ENCODE results near the gene SNX4.

DNA sequence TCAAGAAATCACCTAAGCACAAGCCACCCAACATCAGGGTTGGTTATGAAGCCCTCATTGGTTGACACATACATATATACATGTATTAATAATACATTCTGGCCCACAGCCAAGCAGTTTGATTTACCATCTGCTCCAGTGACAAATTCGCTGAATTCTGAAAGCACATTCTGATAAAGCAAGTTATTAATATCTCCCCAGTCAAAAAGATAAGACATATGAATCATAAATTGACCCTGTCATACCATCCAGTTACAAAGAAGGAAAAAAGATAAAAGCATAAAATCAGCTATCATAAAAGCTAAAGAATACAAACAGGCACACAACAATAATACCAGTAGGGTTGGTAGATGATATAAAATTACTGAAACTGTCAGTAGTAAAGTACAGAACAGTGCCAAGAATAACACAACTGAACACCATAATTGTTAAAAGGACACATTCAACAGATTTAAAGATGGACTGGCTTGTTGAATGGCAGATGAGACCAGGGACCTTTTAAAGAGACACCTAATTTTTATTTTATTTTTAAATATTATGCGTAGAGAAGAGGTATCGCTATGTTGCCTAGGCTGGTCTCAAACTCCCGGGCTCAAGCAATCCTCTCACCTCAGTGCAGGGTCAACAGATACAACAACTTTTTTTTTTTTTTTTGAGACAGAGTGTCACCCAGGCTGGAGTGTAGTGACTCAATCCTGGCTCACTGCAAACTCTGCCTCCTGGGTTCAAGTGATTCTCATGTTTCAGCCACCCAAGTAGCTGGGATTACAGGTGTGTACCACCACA is 7.7 kb downstream of the SNX4 start:
- TF ChIP-seq, protein P1, sequence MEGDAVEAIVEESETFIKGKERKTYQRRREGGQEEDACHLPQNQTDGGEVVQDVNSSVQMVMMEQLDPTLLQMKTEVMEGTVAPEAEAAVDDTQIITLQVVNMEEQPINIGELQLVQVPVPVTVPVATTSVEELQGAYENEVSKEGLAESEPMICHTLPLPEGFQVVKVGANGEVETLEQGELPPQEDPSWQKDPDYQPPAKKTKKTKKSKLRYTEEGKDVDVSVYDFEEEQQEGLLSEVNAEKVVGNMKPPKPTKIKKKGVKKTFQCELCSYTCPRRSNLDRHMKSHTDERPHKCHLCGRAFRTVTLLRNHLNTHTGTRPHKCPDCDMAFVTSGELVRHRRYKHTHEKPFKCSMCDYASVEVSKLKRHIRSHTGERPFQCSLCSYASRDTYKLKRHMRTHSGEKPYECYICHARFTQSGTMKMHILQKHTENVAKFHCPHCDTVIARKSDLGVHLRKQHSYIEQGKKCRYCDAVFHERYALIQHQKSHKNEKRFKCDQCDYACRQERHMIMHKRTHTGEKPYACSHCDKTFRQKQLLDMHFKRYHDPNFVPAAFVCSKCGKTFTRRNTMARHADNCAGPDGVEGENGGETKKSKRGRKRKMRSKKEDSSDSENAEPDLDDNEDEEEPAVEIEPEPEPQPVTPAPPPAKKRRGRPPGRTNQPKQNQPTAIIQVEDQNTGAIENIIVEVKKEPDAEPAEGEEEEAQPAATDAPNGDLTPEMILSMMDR (IDR thresholded peaks at IDR 0.05; ENCODE audit: borderline replicate concordance, extremely low read depth, low read length, poor library complexity, severe bottlenecking): no peak
- no peak for TF ChIP-seq EZH2 (IDR thresholded peaks at IDR 0.05; ENCODE audit: borderline replicate concordance, low read depth, low read length, severe bottlenecking)
